Measurements from ENCODE around the gene NRSN2.

DNA sequence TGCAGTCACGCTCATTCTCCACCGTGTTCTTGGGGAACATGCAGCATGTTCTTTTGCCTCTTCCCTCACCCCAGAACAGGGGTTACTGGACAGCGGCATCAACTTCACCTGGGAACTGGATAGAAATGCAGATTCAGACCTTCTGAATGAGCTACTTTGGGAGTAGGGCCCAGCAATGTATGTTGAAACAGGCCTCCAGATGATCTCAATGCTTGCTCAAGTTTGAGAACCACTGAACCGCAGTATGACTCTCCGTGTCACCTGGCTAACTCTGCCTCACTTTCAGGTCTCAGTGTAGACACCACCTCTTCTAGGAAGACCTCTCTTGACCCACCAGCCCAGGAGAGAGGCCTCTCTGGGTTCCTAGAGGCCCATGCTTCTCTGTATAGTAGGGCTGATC is 38.5 kb downstream of the NRSN2 start:
- TF ChIP-seq, protein P1, sequence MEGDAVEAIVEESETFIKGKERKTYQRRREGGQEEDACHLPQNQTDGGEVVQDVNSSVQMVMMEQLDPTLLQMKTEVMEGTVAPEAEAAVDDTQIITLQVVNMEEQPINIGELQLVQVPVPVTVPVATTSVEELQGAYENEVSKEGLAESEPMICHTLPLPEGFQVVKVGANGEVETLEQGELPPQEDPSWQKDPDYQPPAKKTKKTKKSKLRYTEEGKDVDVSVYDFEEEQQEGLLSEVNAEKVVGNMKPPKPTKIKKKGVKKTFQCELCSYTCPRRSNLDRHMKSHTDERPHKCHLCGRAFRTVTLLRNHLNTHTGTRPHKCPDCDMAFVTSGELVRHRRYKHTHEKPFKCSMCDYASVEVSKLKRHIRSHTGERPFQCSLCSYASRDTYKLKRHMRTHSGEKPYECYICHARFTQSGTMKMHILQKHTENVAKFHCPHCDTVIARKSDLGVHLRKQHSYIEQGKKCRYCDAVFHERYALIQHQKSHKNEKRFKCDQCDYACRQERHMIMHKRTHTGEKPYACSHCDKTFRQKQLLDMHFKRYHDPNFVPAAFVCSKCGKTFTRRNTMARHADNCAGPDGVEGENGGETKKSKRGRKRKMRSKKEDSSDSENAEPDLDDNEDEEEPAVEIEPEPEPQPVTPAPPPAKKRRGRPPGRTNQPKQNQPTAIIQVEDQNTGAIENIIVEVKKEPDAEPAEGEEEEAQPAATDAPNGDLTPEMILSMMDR (IDR thresholded peaks at IDR 0.05; ENCODE audit: low read length), result no peak
- TF ChIP-seq EZH2 (optimal IDR thresholded peaks at IDR 0.05; ENCODE audit: low read depth, low read length), result no peak
- TF ChIP-seq EZH2phosphoT487 (IDR thresholded peaks at IDR 0.05; ENCODE audit: low read length), result no peak
